Endothelial cell (in vitro differentiated cells): ENCODE results near the gene C1orf159. TPM values are rescaled to one million over a fixed set of nuclear protein-coding genes. Genes with fewer than 3 reads are reported as not detected.
"Not testable (repeated sequence)": the region's sequence is repeated elsewhere in the genome, so short reads cannot be mapped to it uniquely, and the experiment has no call there.

Experiments used
- DNase-seq: peaks from one replicate; pipeline ENCODE4 v3.0.0; 2021; ENCODE audit warnings: low spot score
- H3K27ac Mint-ChIP-seq: one replicate; pipeline ENCODE4 v1.8.0; 2021; ENCODE audit warnings: mixed read lengths, inconsistent platforms; ENCODE audit not compliant: unreplicated experiment
- H3K27me3 Mint-ChIP-seq: one replicate; pipeline ENCODE4 v1.8.0; 2021; ENCODE audit warnings: mild to moderate bottlenecking, moderate library complexity, mixed read lengths, inconsistent platforms; ENCODE audit not compliant: unreplicated experiment
- H3K36me3 Mint-ChIP-seq: one replicate; pipeline ENCODE4 v1.8.0; 2021; ENCODE audit warnings: mild to moderate bottlenecking, low read depth, mixed read lengths, inconsistent platforms; ENCODE audit not compliant: unreplicated experiment
- H3K4me1 Mint-ChIP-seq: one replicate; pipeline ENCODE4 v1.8.0; 2021; ENCODE audit warnings: mild to moderate bottlenecking, mixed read lengths, inconsistent platforms; ENCODE audit not compliant: unreplicated experiment
- H3K4me3 Mint-ChIP-seq: one replicate; pipeline ENCODE4 v1.8.0; 2021; ENCODE audit warnings: mild to moderate bottlenecking, mixed read lengths, inconsistent platforms; ENCODE audit not compliant: unreplicated experiment
- H3K9me3 Mint-ChIP-seq: one replicate; pipeline ENCODE4 v1.8.0; 2021; ENCODE audit warnings: mixed read lengths, inconsistent platforms; ENCODE audit not compliant: unreplicated experiment
- total RNA-seq: library from RNA; stranded (reverse); fragmentation: NEBNext Ultra II Directional; extraction: Animal tissue kit (Norgen Biotek cat#: 25700); gene quantifications from one replicate; pipeline ENCODE4 v1.2.1, GENCODE V29; 2021; ENCODE audit not compliant: unreplicated experiment
- TF ChIP-seq, protein P1 (sequence below): fragments of 200-600 bp; sonication (generic); IDR thresholded peaks from one replicate; pipeline ENCODE4 v1.5.0; 2021; ENCODE audit warnings: antibody characterized with exemption; ENCODE audit not compliant: unreplicated experiment

Gene C1orf159
- total RNA-seq, 1 donor from 2014 or later: 16.6 TPM

DNA sequence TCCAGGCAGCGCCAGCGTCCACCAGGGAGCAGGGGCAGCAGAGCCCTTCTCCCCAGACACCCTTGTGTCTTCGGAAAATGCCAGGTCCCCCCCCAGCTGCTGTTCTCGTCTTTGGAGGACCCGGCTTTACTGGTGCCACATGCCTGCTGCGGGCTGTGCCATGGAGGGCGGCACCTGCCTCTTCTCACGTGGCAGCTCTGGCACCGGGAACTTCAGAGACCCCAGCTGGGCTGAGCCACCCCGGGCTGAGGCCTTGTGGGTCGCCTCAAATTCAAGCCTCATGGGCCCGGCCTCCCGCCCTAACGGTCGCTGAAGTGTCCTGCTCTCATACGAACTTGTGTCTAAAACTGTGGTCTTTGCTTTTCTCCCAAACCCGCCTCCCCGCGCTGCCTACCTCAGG is 27.0 kb upstream of the C1orf159 start:
- Mint-ChIP-seq H3K4me1 (no peaks in the 10 kb centered on the region), H3K27ac (no peak overlapping the region), H3K36me3 (no peaks in the 10 kb centered on the region), H3K9me3 (no peaks in the 10 kb centered on the region), H3K4me3 (no peak overlapping the region), H3K27me3 (peaks cover 4% of the 10 kb centered on the region)
- TF ChIP-seq, protein P1, sequence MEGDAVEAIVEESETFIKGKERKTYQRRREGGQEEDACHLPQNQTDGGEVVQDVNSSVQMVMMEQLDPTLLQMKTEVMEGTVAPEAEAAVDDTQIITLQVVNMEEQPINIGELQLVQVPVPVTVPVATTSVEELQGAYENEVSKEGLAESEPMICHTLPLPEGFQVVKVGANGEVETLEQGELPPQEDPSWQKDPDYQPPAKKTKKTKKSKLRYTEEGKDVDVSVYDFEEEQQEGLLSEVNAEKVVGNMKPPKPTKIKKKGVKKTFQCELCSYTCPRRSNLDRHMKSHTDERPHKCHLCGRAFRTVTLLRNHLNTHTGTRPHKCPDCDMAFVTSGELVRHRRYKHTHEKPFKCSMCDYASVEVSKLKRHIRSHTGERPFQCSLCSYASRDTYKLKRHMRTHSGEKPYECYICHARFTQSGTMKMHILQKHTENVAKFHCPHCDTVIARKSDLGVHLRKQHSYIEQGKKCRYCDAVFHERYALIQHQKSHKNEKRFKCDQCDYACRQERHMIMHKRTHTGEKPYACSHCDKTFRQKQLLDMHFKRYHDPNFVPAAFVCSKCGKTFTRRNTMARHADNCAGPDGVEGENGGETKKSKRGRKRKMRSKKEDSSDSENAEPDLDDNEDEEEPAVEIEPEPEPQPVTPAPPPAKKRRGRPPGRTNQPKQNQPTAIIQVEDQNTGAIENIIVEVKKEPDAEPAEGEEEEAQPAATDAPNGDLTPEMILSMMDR: no peak
- no peak for DNase-seq

DNA sequence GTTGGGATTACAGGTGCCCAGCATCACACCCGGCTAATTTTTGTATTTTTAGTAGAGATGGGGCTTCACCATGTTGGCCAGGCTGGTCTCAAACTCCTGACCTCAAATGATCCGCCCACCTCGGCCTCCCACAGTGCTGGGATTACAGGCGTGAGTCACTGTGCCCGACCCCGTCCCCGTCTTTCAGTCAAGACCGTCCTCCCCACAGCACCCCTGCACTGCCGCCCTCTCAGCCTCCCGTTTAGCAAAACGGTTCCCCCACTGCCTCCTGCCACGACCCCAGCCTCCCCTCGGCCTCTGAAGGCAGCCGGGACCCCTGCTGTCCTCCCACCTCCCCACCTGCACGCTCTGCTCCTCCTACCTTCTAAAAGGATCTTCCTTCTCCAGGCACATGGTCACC is 26.5 kb upstream of the C1orf159 start:
- H3K27me3 Mint-ChIP-seq, DNase-seq, H3K9me3 Mint-ChIP-seq, H3K36me3 Mint-ChIP-seq, H3K27ac Mint-ChIP-seq, H3K4me1 Mint-ChIP-seq, H3K4me3 Mint-ChIP-seq: not testable (repeated sequence)

DNA sequence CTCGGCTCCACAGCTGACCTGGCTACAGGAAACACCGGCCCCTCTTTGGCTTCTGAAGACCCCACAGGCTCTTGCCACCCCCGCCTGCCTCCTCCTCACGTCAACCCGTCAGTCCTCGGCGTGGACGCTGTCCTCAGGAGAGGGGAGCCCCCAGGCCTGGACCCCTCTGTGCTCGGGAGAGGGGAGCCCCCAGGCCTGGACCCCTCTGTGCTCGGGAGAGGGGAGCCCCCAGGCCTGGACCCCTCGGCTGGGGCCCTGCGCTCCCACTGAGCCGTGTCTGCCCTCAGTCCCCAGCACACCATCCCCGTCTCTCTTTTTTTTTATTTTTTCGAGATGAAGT is 26.0 kb upstream of the C1orf159 start:
- Mint-ChIP-seq H3K4me3 (no peak overlapping the region), H3K36me3 (no peaks in the 10 kb centered on the region), H3K4me1 (no peaks in the 10 kb centered on the region), H3K27ac (no peak overlapping the region), H3K27me3 (peaks cover 4% of the 10 kb centered on the region), H3K9me3 (no peaks in the 10 kb centered on the region)
- TF ChIP-seq, protein P1: no peak
- no peak for DNase-seq

DNA sequence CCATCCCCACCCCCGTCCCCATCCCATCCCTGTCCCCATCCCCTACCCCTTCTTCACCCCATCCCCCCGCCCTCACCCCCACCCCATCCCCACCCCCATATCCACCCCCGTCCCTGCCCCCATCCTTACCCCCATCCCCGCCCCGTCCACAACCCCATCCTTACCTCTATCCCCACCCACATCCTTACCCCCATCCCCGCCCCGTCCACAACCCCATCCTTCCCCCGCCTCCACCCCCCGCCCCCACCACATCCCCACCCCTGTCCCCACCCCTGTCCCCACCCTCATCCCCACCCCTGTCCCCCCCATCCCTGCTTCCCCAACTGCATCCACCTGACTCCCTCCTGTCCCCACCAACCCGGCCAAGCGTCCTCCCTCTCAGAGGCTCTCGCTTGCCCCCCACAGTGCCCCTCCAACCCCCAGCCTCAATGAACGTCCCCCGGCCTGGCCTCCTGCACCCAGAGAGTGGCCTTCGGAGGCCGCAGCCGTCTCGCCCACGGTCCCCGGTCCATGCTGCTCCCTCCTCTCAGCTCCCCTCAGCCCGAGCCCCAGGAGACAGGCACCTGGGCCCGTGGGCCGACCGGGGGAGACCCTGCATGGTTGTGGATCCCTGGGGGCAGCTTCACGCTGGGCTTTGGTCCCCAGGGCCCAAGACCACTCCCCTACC is 25.5 kb upstream of the C1orf159 start:
- no peaks in the 10 kb centered on the region for H3K4me1 Mint-ChIP-seq
- H3K9me3 Mint-ChIP-seq: no peaks in the 10 kb centered on the region
- H3K36me3 Mint-ChIP-seq: no peaks in the 10 kb centered on the region
- TF ChIP-seq, protein P1: no peak
- DNase-seq: no peak
- no peak overlapping the region for H3K27ac Mint-ChIP-seq
- peaks cover 4% of the 10 kb centered on the region for H3K27me3 Mint-ChIP-seq
- no peak overlapping the region for H3K4me3 Mint-ChIP-seq

DNA sequence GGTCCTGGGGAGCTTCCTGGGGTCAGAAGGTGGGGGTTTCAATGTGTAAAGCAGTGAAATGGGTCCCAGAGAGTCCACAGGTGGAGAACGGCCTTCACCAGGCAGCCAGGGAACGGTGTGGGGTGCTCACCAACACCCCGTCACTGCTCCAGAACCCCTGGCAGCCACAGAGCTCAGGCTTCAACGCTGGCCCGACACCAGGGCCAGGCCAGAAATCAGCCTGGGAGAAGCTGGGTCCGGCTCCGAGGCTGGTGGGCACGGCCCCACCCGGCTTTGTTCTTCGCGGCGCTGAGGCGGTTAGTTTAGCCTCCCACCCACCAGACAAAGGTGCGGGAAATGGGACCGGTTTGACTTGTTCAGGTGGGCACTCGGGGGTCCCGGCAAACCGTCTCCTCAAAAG is 24.8 kb upstream of the C1orf159 start:
- peaks cover 4% of the 10 kb centered on the region for H3K27me3 Mint-ChIP-seq
- no peak overlapping the region for H3K4me3 Mint-ChIP-seq
- TF ChIP-seq, protein P1: no peak
- H3K36me3 Mint-ChIP-seq: no peaks in the 10 kb centered on the region
- DNase-seq: no peak
- no peak overlapping the region for H3K27ac Mint-ChIP-seq
- H3K4me1 Mint-ChIP-seq: no peaks in the 10 kb centered on the region
- no peaks in the 10 kb centered on the region for H3K9me3 Mint-ChIP-seq
